Mesothelial cell of epicardium (in vitro differentiated cells): ENCODE data around the gene DNAJC1. TPM values are rescaled to one million over a fixed set of nuclear protein-coding genes. Genes with fewer than 3 reads are reported as not detected.
A peak's percentile ranks its signal among the peaks of the same experiment; 100 is the strongest.

Experiments used
- DNase-seq, 2 experiments: peaks; one replicate each; pipeline ENCODE4 v3.0.0; 2021; ENCODE audit warnings: low spot score in 2 of 2; ENCODE audit not compliant: unreplicated experiment in 2 of 2
- H3K27ac Mint-ChIP-seq: 2 replicates; pipeline ENCODE4 v1.8.0; 2021; ENCODE audit warnings: mixed read lengths
- H3K27me3 Mint-ChIP-seq: 2 replicates; pipeline ENCODE4 v1.8.0; 2021; ENCODE audit warnings: low read depth, mixed read lengths
- H3K36me3 Mint-ChIP-seq: 2 replicates; pipeline ENCODE4 v1.8.0; 2021; ENCODE audit warnings: mixed read lengths
- H3K4me1 Mint-ChIP-seq: 2 replicates; pipeline ENCODE4 v1.8.0; 2021; ENCODE audit warnings: mixed read lengths
- H3K4me3 Mint-ChIP-seq: 2 replicates; pipeline ENCODE4 v1.8.0; 2021; ENCODE audit warnings: mild to moderate bottlenecking, moderate library complexity, mixed read lengths
- H3K9me3 Mint-ChIP-seq: 2 replicates; pipeline ENCODE4 v1.8.0; 2021; ENCODE audit warnings: mixed read lengths
- total RNA-seq: library from RNA; stranded (reverse); gene quantifications from 3 replicates; pipeline ENCODE4 v1.2.1, GENCODE V29; 2021
- TF ChIP-seq, protein P1 (sequence below): fragments of 200-600 bp; sonication (generic); IDR thresholded peaks from one replicate; pipeline ENCODE4 v1.5.0; 2021; ENCODE audit warnings: antibody characterized with exemption; ENCODE audit not compliant: unreplicated experiment

Gene DNAJC1
- total RNA-seq, 1 donor from 2014 or later = 27.2 TPM

DNA sequence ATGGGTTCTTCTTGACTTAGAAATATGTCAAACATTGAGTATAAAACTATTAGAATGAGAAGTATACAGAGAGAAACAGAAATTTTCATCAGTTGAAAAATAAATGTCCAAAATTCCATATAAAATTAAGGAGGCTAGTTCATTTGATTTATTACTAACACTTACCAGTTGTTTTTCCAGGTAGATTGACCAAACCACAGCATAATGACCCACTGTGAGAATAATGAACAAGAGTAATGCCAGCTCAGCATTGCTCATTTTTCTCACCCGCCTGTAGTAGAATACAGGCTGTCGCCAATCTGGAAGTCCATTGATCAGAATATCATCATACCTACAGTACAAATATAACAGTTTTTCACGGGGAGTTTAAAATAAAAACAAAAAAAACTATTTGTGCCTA is 82.9 kb downstream of the DNAJC1 start:
- Mint-ChIP-seq H3K36me3 (no peaks in the 10 kb centered on the region), H3K27me3 (no peaks in the 10 kb centered on the region), H3K27ac (no peak overlapping the region), H3K4me1 (peaks cover 29% of the 10 kb centered on the region), H3K9me3 (no peaks in the 10 kb centered on the region), H3K4me3 (no peak overlapping the region)
- TF ChIP-seq, protein P1, sequence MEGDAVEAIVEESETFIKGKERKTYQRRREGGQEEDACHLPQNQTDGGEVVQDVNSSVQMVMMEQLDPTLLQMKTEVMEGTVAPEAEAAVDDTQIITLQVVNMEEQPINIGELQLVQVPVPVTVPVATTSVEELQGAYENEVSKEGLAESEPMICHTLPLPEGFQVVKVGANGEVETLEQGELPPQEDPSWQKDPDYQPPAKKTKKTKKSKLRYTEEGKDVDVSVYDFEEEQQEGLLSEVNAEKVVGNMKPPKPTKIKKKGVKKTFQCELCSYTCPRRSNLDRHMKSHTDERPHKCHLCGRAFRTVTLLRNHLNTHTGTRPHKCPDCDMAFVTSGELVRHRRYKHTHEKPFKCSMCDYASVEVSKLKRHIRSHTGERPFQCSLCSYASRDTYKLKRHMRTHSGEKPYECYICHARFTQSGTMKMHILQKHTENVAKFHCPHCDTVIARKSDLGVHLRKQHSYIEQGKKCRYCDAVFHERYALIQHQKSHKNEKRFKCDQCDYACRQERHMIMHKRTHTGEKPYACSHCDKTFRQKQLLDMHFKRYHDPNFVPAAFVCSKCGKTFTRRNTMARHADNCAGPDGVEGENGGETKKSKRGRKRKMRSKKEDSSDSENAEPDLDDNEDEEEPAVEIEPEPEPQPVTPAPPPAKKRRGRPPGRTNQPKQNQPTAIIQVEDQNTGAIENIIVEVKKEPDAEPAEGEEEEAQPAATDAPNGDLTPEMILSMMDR = no peak
- no peak for DNase-seq

DNA sequence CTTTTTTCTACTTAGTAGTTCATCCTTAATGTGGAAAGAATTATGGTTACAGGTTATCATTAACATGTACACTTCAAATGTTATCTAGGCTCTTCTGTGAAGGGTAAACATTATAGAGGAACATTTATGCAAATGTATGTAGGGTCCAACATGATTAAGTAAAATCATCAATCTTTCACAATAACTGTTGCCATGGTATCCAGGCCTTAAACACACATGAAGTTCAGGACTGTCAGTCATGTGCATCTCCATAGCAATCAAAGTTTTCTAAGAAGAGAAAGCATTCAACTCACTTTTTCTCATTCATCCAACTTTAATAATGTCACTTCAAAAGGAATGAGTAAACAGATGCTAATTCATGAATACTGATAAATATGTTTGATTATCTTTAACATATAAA is 83.6 kb downstream of the DNAJC1 start:
- TF ChIP-seq, protein P1 = no peak
- Mint-ChIP-seq H3K27me3 (no peaks in the 10 kb centered on the region), H3K4me3 (no peak overlapping the region), H3K36me3 (no peaks in the 10 kb centered on the region), H3K4me1 (peaks cover 26% of the 10 kb centered on the region), H3K9me3 (no peaks in the 10 kb centered on the region), H3K27ac (peak overlapping the region; percentile 14)
- DNase-seq = no peak

DNA sequence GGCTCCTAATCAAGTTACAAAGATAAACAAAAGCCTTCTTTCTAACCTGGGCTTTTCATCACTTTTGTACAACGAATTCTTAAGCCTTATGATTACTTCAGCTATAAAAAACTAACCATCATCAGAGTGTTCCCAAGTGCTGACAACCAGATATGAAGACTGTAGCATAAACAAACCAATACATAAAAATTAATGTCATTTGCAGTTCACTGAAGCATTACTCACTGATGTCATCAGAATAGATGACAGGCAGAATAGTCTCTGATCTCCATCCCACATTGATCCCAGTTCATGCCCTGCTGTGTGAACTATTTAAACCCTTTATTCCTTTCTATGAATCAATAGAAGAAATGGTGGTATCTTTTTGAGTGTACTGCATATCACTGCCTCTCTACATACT is 84.4 kb downstream of the DNAJC1 start:
- DNase-seq = no peak
- H3K27ac Mint-ChIP-seq = peak overlapping the region; percentile 89
- H3K4me3 Mint-ChIP-seq = no peak overlapping the region
- TF ChIP-seq, protein P1 = no peak
- H3K9me3 Mint-ChIP-seq = no peaks in the 10 kb centered on the region
- H3K27me3 Mint-ChIP-seq = no peaks in the 10 kb centered on the region
- peaks cover 22% of the 10 kb centered on the region for H3K4me1 Mint-ChIP-seq
- H3K36me3 Mint-ChIP-seq = no peaks in the 10 kb centered on the region

DNA sequence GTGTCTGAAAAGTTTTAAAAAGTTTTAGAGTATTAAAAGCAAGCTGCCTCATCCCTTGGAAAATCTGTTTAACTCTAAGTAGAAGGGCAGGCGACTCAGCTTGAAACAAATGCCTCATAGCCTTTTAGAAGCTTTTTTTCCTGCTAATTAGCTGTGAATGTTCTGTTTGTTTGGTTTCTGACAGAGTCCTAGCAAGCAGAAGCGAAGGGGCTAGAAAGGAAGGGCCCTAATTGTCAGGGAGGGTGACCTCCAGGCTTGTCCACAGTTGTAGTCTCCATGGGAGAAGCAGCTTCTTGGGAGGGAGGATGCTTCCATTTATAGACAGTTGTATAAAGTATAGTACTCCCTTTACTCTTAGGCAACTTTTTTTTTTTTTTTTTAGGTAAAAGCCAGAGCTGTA is 90.9 kb downstream of the DNAJC1 start:
- no peak for DNase-seq
- TF ChIP-seq, protein P1 = no peak
- H3K36me3 Mint-ChIP-seq = peaks cover 10% of the 10 kb centered on the region
- H3K4me1 Mint-ChIP-seq = peaks cover 13% of the 10 kb centered on the region
- H3K9me3 Mint-ChIP-seq = no peaks in the 10 kb centered on the region
- H3K27me3 Mint-ChIP-seq = no peaks in the 10 kb centered on the region
- H3K4me3 Mint-ChIP-seq = no peak overlapping the region
- peak overlapping the region; percentile 41 for H3K27ac Mint-ChIP-seq

DNA sequence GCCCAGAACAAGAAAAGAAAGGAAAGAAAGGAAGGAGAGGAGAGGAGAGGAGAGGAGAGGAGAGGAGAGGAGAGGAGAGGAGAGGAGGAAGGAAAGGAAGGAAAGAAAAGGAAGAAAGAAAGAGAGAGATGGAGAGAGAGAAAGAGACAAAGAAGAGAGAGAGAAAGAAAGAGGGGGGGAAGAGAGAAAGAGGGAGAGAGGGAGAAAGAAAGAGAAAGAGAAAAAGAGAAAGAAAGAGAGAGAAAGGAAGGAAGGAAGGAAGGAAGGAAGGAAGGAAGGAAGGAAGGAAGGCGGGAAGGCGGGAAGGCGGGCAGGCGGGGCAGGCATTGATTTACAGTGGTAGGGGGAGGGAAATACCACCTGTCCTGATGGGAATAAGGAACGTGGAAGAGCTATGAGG is 92.7 kb downstream of the DNAJC1 start:
- H3K4me3 Mint-ChIP-seq = no peak overlapping the region
- H3K27me3 Mint-ChIP-seq = no peaks in the 10 kb centered on the region
- no peak overlapping the region for H3K27ac Mint-ChIP-seq
- H3K36me3 Mint-ChIP-seq = peaks cover 10% of the 10 kb centered on the region
- DNase-seq = no peak
- H3K9me3 Mint-ChIP-seq = no peaks in the 10 kb centered on the region
- TF ChIP-seq, protein P1 = no peak
- peaks cover 13% of the 10 kb centered on the region for H3K4me1 Mint-ChIP-seq

DNA sequence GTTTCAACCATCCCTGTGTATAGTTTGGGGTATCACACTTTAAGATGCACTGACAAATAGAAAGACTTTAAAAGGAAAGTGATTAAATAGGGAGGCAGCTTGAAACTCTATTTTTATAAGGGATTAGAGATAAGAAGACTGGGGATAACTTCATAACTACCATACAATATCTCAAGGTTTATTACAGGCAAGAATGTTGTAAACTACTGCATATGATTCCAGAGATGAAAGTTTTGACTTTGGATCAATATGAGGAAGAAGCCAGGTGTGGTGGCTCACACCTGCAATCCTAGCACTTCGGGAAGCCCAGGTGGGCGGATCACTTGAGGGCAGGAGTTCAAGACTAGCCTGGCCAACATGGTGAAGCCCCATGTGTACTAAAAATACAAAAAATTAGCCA is 96.1 kb downstream of the DNAJC1 start:
- H3K36me3 Mint-ChIP-seq = peaks cover 12% of the 10 kb centered on the region
- H3K4me3 Mint-ChIP-seq = no peak overlapping the region
- DNase-seq = no peak
- no peaks in the 10 kb centered on the region for H3K9me3 Mint-ChIP-seq
- H3K4me1 Mint-ChIP-seq = peaks cover 4% of the 10 kb centered on the region
- no peaks in the 10 kb centered on the region for H3K27me3 Mint-ChIP-seq
- TF ChIP-seq, protein P1 = no peak
- no peak overlapping the region for H3K27ac Mint-ChIP-seq
